Tibial artery (tissue), 4 donors: ENCODE results near the gene GBA2.

Source experiments
- DNase-seq, 2 donors: peaks; one replicate each; pipeline ENCODE4 v3.0.0-alpha.2; 2019
- H3K27ac ChIP-seq, 2 donors: fragments of 200-600 bp; sonication (generic) in 1 of 2; 1 replicate in 1 of 2; 2 replicates in 1 of 2; pipeline ENCODE4 v1.5.1; 2018 to 2019; ENCODE audit warnings: mild to moderate bottlenecking in 1 of 2
- H3K27me3 ChIP-seq, 2 donors: fragments of 200-600 bp; sonication (generic) in 1 of 2; one replicate each; pipeline versions ENCODE4 v1.5.1 to v1.6.0; 2016 to 2019
- H3K36me3 ChIP-seq, 3 donors: fragments of 200-600 bp; sonication (generic) in 2 of 3; one replicate each; pipeline ENCODE4 v1.5.1; 2016 to 2019; ENCODE audit warnings: mild to moderate bottlenecking in 2 of 3
- H3K4me1 ChIP-seq, 4 donors: fragments of 200-600 bp; sonication (generic) in 2 of 4; 1 replicate in 3 of 4; 2 replicates in 1 of 4; pipeline ENCODE4 v1.5.1; 2016 to 2019
- H3K4me3 ChIP-seq, 2 donors: fragments of 200-600 bp; sonication (generic) in 1 of 2; 1 replicate in 1 of 2; 2 replicates in 1 of 2; pipeline ENCODE4 v1.5.1; 2018 to 2019; ENCODE audit warnings: mild to moderate bottlenecking in 2 of 2
- H3K9me3 ChIP-seq, 3 donors: fragments of 200-600 bp; sonication (generic) in 1 of 3; one replicate each; pipeline ENCODE4 v1.5.1; 2016 to 2019
- intact Hi-C: fragments of 100-400 bp; cut with DNase I; formaldehyde crosslinking; loops from one replicate; pipeline ENCODE4 v1.15.0; 2023; ENCODE audit warnings: low total_unique reads
- TF ChIP-seq, protein P1 (sequence below), 2 experiments: fragments of 200-600 bp in 1 of 2; fragments of 450-650 bp in 1 of 2; IDR thresholded peaks; one replicate each; pipeline ENCODE4 v1.5.1; 2017 to 2019; ENCODE audit warnings: antibody characterized with exemption in 2 of 2, mild to moderate bottlenecking in 1 of 2, moderate library complexity in 1 of 2

GBA2 gene

DNA sequence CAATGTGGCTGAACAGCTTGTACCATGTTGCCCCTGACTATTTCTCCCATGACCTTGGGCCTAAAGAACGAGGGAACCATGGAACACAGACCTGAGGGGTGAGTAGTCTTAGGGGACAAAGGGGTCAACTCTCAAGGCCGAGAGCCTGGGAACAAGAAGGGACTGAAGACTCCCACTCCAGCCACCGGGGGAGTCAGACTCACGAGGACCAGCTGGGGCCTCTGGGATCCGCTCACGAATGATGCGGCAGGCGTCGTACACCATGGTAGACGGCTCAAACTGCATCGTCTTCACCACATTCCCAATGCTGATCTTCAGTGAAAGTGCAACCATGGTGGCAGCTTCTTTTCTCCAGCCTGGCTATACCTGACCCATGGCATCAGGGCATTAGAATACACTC, 23.7 kb downstream of the GBA2 start:
- DNase-seq, result peak in 1 of 2 donors; percentile 61
- no peaks in the 10 kb centered on the region for H3K9me3 ChIP-seq
- TF ChIP-seq, protein P1, sequence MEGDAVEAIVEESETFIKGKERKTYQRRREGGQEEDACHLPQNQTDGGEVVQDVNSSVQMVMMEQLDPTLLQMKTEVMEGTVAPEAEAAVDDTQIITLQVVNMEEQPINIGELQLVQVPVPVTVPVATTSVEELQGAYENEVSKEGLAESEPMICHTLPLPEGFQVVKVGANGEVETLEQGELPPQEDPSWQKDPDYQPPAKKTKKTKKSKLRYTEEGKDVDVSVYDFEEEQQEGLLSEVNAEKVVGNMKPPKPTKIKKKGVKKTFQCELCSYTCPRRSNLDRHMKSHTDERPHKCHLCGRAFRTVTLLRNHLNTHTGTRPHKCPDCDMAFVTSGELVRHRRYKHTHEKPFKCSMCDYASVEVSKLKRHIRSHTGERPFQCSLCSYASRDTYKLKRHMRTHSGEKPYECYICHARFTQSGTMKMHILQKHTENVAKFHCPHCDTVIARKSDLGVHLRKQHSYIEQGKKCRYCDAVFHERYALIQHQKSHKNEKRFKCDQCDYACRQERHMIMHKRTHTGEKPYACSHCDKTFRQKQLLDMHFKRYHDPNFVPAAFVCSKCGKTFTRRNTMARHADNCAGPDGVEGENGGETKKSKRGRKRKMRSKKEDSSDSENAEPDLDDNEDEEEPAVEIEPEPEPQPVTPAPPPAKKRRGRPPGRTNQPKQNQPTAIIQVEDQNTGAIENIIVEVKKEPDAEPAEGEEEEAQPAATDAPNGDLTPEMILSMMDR (IDR thresholded peaks at IDR 0.05), result no peak
- intact Hi-C loops, result loop anchor here (5.0 kb wide), 1 partner anchor 33 kb away; no protein-coding TSS in a partner anchor
- H3K4me3 ChIP-seq, result no peak overlapping the region
- peaks cover 52 to 63% (median 54%) of the 10 kb centered on the region in 3 donors for H3K36me3 ChIP-seq
- no peaks in the 10 kb centered on the region for H3K27me3 ChIP-seq
- H3K4me1 ChIP-seq, result peaks cover 0 to 51% (median 43%) of the 10 kb centered on the region in 4 donors
- peak overlapping the region; percentile 92 to 99 for H3K27ac ChIP-seq

DNA sequence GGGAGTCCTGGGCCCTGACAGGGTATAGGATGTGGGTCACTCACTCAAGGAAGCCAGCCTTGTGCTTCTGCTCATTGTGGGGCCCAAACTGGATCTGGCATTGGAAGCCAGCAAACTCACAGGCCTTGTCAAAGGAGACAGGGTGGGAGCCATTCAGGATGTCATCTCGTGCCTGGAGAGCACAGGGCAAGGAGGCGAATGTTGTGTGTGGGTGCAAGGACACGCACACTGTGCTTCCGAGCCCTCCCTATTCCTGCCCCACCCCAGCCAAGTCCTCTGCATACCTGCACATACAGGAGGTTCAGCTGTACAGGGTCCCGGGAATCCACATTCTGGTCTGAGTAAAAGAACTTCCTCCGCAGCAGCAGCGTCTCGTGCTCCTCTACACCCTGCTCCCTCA, 25.1 kb downstream of the GBA2 start:
- intact Hi-C loops, result no loop called here
- TF ChIP-seq, protein P1 (IDR thresholded peaks at IDR 0.05), result no peak
- Histone ChIP-seq H3K9me3 (no peaks in the 10 kb centered on the region), H3K27me3 (no peaks in the 10 kb centered on the region), H3K36me3 (peaks cover 67 to 77% (median 68%) of the 10 kb centered on the region in 3 donors), H3K4me3 (no peak overlapping the region), H3K4me1 (peaks cover 0 to 38% (median 29%) of the 10 kb centered on the region in 4 donors), H3K27ac (peak overlapping the region; percentile 50 to 99)
- DNase-seq, result peak in 1 of 2 donors; percentile 56

DNA sequence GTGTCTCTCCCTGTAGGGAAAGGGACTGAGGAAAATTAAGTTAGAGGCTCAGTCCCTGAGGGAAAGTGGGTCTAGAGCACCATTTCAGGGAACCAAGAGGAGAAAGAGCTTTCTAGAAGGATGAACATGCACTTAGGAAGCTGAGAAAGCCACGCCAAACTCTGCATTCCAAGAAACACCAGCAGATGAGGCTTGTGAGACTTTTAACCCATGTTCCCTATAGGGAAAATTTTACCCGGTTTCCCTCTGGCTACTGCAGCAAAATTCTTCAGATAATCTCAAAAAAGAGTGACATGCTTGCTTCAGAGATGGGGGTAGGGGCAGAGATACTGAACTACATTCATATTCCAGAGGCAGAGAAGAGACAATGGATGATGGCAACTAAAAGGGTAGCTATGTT, 25.6 kb downstream of the GBA2 start:
- intact Hi-C loops, result no loop called here
- H3K9me3 ChIP-seq, result no peaks in the 10 kb centered on the region
- TF ChIP-seq, protein P1 (IDR thresholded peaks at IDR 0.05), result no peak
- no peaks in the 10 kb centered on the region for H3K27me3 ChIP-seq
- no peak overlapping the region for H3K4me3 ChIP-seq
- H3K36me3 ChIP-seq, result peaks cover 72 to 82% (median 73%) of the 10 kb centered on the region in 3 donors
- peaks cover 0 to 33% (median 24%) of the 10 kb centered on the region in 4 donors for H3K4me1 ChIP-seq
- peak overlapping the region; percentile 50 to 99 for H3K27ac ChIP-seq
- DNase-seq, result no peak

DNA sequence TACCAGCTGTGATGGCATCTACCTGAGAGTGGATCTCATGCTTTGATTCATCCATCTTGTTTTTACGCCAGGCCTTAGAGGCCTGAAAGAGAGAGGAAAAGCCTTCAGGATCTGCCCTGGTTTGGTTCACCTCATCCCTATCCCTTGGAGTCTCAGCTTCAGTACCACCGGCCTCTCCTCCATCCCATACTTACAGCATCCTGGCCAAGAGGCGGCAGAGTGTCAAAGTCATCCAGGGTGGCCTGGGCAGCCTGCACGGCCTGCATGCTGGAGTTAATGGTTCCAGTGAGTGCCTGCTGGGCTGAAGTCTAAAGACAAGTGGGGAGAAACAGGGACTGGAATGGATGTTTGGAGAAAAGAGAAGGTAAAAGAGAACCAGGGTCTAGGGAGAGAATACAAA, 29.5 kb downstream of the GBA2 start:
- peaks cover 0 to 5% (median 2%) of the 10 kb centered on the region in 4 donors for H3K4me1 ChIP-seq
- TF ChIP-seq, protein P1 (IDR thresholded peaks at IDR 0.05), result no peak
- intact Hi-C loops, result no loop called here
- H3K27ac ChIP-seq, result peak overlapping the region; percentile 36 to 99
- H3K9me3 ChIP-seq, result no peaks in the 10 kb centered on the region
- H3K4me3 ChIP-seq, result no peak overlapping the region
- no peaks in the 10 kb centered on the region for H3K27me3 ChIP-seq
- H3K36me3 ChIP-seq, result peaks cover 100% of the 10 kb centered on the region in 3 donors
- DNase-seq, result no peak

DNA sequence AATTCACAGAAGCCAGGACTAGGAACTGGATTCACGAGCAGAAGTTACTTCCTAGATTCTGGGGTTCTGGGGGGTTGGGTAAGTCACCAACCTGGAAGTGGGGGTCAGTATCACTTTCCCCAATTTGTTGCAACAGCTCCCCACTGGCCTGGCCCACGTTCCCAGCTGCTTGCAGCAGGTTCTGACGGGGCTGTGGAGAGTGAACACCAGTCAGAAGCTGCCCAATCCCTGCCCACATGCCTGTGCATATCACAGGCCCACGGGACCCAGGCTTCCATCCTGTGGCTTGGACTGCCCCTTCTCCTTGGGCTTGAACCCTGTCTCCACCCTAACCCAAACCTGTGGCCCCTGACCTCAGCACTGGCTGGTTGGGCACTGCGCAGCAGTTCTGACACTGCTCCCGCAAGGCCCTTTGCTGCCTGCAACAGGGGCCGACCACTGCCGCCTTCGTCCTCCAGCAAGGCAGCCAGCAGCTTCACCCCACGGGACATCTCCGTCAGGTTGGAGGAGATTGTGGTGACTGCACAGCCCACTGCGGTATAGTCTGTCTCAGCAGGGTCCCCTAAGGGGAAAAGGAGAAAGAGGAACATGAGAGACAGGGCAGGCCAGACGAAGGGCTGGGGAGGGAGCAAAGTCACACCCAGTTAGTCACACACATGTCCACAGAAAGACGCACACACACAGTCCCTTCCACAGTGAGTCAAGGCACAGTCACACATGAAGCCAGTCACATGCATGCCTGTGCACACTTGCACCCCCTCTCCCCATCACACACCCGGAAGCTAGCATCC, 30.1 kb downstream of the GBA2 start:
- no peaks in the 10 kb centered on the region for H3K27me3 ChIP-seq
- intact Hi-C loops, result no loop called here
- H3K4me3 ChIP-seq, result no peak overlapping the region
- peaks cover 100% of the 10 kb centered on the region in 3 donors for H3K36me3 ChIP-seq
- H3K27ac ChIP-seq, result peak overlapping the region; percentile 34 to 99
- TF ChIP-seq, protein P1 (IDR thresholded peaks at IDR 0.05), result no peak
- DNase-seq, result peak in 1 of 2 donors; percentile 55
- no peaks in the 10 kb centered on the region for H3K9me3 ChIP-seq
- H3K4me1 ChIP-seq, result peaks cover 0 to 6% (median 3%) of the 10 kb centered on the region in 4 donors
